ENCODE data around the gene C1QTNF5.

The C1QTNF5 gene

DNA sequence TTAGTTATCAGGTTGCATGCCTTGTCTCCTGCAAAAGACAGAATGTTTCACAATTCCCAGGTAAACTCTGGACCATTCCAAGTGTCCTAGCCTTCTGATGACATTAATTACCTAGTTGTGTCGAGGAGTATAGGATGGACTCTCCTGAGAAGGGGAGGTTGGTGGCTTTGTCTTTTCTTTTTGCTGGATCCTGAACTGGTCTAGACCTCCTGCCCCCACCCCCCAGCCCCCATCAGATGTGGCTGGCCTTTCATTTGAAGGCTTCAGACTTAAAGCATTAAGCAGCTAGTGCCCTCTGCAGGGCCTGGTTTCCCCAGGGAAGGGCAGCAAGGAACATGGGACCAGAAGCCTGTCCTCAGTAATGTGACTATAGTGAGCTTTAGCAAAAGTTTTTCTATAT lies 33.5 kb downstream of the C1QTNF5 start:
- Histone ChIP-seq H3K4me3 (no peak overlapping the region), H3K27ac (peak overlapping the region in 4 of 21 experiments; percentile 12 to 39 (median 16))

DNA sequence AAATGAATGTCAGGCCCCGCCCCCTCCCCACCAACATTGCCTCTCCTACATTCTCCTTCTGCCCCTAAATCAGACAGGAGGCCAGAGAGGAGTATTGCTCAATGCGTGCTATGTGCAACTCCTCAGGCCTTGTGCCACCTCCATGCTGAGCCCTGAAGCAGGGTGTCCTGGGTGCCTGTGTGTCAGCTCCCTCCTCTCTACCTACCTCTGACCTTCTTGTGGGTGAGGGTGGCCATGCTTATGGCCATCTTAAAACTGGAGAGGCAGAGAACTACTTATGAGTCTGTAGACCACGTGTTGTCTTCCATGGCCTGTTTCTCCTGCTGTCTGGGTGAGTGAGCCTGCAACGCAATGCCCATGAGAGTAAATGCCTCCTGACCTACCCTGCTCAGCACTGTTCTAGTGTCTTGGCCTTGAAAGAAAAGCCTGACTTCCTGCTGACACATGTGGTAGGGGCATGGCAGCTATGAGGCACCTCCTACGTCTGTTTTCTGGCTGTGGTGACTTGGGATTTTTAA lies 34.3 kb downstream of the C1QTNF5 start:
- peak overlapping the region in 3 of 21 experiments; percentile 20 to 47 (median 34) for H3K27ac ChIP-seq
- H3K4me3 ChIP-seq = no peak overlapping the region

DNA sequence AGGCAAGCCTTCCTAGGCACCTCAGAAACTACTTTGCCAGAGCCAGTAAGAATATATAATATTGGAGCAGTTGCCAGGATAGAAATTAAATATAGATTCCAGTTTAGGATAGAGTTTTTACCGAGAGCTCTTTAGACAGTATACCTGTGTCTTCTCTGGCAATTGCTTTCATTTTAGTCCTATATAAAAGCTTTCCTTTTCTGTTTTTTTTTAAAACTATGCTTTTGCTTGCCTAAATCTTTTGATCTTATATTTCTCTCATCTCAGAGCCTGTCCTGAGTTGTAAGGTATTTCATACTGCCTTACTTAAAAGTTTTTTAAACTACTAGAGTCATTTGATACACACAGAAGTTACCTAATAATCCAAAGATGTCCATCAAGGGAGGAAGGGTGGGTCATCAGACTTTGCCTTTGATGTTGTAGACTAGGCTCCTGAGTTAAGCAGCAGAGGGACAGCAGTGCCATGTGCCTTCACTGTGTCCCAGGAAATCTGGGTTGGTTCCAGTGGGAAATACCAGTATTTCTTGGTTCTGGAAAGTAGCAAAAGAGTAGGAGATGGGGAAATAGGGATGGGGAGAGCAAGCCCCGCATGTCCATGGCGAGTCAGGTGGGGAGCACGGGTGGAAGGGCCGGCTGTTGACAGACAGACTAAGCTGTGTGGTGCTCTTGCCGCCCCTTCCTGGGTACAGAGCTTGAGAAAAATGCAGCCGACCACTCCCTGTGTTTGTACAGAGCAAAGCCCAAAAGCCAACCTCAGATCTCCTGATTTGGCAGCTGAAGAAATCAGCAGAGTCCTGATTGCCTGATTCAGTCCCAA lies 34.9 kb downstream of the C1QTNF5 start:
- H3K4me3 ChIP-seq = no peak overlapping the region
- peak overlapping the region in 3 of 21 experiments; percentile 20 to 47 (median 34) for H3K27ac ChIP-seq

DNA sequence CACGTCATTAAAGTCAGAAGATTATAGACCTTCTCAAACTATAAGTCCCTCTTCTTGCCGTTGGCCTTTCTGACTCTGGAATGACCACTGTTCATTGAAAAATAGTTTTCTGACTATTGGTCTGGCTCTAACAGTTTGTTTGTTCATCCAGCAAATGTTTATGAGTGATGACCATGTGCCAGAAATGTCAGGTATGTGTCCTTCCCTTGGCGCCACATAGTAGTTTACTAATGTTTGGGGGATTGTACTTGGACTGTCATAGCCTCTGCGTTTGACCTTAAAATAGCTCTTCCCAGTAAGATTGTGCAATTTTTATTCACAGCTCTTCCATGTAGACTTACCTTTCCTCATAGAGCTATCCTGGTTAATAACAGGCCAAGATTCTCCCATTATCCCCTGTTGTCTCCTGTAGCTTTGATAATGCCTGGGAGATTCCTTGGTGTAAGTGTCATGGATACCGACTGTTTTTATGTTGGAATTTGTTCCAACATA lies 37.4 kb downstream of the C1QTNF5 start:
- Histone ChIP-seq H3K27ac (no peak overlapping the region), H3K4me3 (no peak overlapping the region)

DNA sequence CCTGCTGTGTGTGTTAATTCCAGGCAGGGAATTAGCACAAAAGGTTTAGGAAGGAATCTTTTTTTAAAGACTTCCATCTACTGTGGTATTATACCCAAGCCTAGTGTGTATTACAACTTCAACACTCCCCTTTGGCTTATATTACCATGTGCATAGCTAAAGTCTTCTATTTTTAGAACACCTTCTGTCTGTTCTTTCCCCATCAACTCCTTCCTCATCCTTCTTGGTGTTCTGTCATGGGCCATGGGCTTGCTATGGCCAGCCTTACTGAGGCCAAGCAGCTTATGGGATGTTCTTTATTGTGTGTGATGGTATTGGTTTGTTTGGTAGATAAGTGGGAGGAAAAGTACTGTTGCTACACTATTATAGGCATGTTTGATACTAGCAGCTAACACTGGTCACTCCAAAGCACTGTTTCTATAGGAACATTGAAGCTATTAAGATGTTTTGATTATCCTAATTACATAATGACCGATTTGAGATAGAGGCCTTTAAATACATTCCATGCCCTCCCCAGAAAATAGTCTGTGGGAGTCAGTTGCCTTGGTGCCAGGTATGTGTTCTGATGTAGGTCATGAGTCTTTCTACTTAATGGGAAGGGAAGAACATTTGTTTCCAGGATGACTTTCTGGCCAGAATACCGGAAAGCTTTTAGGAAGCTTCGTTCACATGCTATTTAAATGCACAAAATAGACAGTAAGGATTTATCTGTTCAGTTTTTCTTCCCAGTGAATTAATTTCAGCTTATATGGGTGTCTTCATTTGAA lies 40.3 kb downstream of the C1QTNF5 start:
- no peak overlapping the region for H3K27ac ChIP-seq
- no peak overlapping the region for H3K4me3 ChIP-seq

DNA sequence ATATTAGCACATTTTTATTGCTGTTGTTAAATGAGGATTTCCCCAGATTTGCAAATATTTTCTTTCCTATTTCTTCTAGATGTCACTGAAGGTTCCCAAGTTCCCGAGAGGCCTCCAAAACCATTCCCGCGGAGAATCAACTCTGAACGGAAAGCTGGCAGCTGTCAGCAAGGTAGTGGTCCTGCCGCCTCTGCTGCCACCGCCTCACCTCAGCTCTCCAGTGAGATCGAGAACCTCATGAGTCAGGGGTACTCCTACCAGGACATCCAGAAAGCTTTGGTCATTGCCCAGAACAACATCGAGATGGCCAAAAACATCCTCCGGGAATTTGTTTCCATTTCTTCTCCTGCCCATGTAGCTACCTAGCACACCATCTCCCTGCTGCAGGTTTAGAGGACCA lies 41.3 kb downstream of the C1QTNF5 start:
- Histone ChIP-seq H3K27ac (no peak overlapping the region), H3K4me3 (no peak overlapping the region)

DNA sequence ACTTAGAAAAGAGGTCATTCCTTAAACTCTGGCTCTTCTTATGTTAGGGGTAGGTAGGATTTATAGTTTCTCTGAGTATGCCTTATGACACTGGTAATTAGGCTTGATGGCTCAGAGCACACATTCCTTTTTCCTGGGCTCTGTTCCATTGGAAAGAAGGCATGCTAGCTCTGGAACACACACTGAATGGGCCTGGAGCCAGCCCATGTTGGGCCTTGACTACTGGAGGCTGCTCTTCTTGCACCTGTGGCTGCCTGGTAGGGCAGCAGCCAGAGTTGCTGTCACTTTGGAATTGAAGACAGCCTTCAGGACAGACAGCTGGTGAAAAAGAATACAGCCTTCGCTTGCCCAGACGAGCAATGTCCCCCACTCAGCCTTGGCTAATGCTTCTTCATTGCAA lies 42.0 kb downstream of the C1QTNF5 start:
- Histone ChIP-seq H3K4me3 (no peak overlapping the region), H3K27ac (no peak overlapping the region)

DNA sequence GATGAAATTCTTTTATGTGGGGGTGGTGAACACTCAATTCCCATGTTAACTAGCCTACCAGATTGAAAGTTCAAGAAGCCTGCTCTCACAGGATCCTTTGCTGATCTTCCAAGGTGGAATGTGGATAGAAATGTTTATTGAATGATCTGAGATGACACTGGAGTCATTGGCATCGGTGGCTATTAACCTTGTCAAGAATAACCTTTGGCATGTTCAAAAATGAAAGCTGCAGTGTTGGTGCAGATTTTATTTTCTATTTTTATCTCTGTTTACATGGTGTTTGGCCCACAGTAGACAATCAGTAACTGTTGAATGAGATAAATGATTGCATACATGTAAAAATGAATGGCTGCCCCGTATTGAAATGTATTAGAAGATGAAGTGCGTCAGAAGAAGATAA lies 42.7 kb downstream of the C1QTNF5 start:
- peak overlapping the region in 1 of 21 experiments; percentile 1 for H3K27ac ChIP-seq
- H3K4me3 ChIP-seq = no peak overlapping the region

DNA sequence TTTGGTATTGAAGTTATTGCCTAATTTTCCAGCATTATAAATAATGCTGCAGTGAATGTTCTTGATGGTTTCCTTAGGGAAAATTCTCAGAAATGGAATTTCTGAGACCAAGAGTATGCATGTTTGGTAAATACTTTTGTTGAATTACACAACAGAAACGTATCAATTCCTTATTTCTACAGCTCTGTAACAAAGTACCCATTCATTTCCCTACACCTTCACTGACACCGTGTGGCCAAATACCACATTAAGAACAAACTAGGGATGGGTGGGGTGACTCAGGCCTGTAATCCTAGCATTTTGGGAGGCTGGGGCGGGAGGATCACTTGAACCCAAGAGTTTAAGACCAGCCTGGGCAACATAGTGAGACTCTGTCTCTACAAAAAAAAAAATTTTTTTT lies 45.5 kb downstream of the C1QTNF5 start:
- H3K4me3 ChIP-seq = no peak overlapping the region

DNA sequence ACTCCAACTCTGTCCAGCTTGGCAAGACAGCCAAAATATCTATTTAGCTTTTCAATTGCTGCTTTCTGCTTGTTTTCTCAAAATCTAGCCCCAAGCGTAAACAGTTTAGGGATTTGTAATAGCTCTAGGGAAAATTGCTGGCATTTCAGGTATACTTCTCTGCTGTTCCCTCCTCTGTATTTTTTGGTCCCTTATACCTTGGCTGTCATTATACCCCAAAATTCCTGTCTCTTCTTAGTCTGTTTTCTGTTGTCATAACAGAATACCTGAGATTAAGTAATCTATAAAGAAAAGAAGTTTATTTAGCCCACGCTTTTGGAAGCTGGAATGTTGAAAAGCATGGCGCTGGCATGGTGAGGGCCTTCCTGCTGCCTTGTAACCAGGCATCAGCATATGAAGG lies 47.2 kb downstream of the C1QTNF5 start:
- no peak overlapping the region for H3K4me3 ChIP-seq
- no peak overlapping the region for H3K27ac ChIP-seq

More for the DNA sequence above, 45.5 kb downstream of the C1QTNF5 start:
- no peak overlapping the region for H3K27ac ChIP-seq

DNA sequence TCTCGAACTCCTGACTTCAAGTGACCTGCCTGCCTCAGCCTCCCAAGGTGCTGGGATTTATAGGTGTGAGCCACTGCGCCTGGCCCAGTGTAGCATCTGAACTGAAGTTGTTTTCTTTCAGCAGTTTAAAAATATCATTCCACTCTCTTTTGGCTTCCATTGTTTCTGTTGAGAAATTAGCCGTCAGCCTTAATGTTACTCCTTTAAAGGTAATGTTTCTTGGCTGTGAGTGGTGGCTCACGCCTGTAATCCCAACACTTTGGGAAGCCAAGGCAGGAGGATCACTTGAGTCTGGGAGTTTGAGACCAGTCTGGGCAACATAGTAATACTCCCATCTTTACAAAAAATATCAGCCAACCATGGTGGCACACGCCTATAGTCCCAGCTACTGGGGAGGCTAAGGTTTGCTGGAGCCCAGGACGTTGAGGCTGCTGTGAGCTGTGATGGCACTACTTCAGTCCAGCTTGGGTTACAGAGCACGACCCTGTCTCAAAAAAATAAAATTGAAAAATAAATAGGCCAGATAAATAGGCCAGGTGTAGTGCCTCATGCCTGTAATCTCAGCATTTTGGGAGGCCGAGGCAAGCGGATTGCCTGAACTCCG lies 49.7 kb downstream of the C1QTNF5 start:
- H3K27ac ChIP-seq = no peak overlapping the region

More for the DNA sequence above, 49.7 kb downstream of the C1QTNF5 start:
- H3K4me3 ChIP-seq = no peak overlapping the region

Measured in skin epidermis (tissue), 12 donors.